ENCODE measurements around the gene MAVS. TPM values are rescaled to one million over a fixed set of nuclear protein-coding genes. Genes with fewer than 3 reads are reported as not detected.
"Not testable (repeated sequence)": the region's sequence is repeated elsewhere in the genome, so short reads cannot be mapped to it uniquely, and the experiment has no call there.

MAVS gene
- total RNA-seq, 1 experiment from 2014 or later, result 38.7 TPM

DNA sequence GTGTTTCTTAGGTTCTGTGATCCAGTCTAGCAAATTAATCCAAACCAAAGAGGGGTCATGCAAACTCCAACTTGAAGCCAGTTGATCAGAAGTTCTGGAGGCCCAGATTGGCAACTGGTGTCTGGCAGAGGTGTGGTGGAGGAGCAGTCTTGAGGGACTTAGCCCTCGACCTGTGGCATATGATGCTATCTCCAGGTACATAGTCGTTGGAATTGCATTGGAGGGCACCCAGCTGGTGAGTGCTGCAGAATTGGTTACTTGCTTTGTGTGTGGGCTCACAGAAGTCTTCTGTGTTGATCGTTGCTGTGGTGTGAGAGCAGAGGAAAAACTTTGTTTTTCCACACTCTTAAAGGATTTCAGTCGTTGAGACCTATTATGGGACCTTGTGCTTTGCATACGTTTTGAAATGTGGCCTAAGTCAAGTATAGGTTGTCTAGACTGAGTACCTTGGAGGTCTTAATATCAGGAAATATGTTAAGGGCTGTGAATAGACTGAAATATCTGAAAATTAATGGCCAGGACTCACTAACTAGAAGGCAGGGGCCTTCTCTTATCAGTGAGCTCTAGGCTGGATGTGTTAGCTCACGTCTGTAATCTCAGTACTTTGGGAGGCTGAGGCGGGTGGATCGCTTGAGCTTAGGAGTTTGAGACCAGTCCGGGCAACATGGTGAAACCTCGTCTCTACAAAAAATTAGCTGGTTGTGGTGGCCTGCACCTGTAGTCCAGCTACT is 50.4 kb downstream of the MAVS start:
- no peak overlapping the region for H3K4me2 ChIP-seq (ENCODE audit: low read length)
- peaks cover 37% of the 10 kb centered on the region for H3K4me1 ChIP-seq (ENCODE audit: insufficient read depth, low read length)
- H2AFZ ChIP-seq (ENCODE audit: low read length), result no peak overlapping the region
- H3K79me2 ChIP-seq (ENCODE audit: low read length), result peaks cover 100% of the 10 kb centered on the region
- H3K9me3 ChIP-seq (ENCODE audit: low read length), result no peaks in the 10 kb centered on the region
- ChIA-PET POLR2A (ENCODE audit: unreplicated experiment) (no interaction called here), CTCF (no interaction called here)
- no peak overlapping the region for H3K9ac ChIP-seq (ENCODE audit: low read length)
- no peak for TF ChIP-seq EZH2phosphoT487 (IDR thresholded peaks at IDR 0.05; ENCODE audit: borderline replicate concordance, low read length)
- TF ChIP-seq, protein P1, sequence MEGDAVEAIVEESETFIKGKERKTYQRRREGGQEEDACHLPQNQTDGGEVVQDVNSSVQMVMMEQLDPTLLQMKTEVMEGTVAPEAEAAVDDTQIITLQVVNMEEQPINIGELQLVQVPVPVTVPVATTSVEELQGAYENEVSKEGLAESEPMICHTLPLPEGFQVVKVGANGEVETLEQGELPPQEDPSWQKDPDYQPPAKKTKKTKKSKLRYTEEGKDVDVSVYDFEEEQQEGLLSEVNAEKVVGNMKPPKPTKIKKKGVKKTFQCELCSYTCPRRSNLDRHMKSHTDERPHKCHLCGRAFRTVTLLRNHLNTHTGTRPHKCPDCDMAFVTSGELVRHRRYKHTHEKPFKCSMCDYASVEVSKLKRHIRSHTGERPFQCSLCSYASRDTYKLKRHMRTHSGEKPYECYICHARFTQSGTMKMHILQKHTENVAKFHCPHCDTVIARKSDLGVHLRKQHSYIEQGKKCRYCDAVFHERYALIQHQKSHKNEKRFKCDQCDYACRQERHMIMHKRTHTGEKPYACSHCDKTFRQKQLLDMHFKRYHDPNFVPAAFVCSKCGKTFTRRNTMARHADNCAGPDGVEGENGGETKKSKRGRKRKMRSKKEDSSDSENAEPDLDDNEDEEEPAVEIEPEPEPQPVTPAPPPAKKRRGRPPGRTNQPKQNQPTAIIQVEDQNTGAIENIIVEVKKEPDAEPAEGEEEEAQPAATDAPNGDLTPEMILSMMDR (conservative IDR thresholded peaks at IDR 0.05; ENCODE audit: low read depth, low read length), result no peak
- no peak for TF ChIP-seq EZH2 (IDR thresholded peaks at IDR 0.05; ENCODE audit: low read length, unreplicated experiment)
- H4K20me1 ChIP-seq (ENCODE audit: low read length), result peaks cover 87% of the 10 kb centered on the region
- no peak overlapping the region for H3K27ac ChIP-seq (ENCODE audit: low read length)
- H3K27me3 ChIP-seq (ENCODE audit: low read length), result no peaks in the 10 kb centered on the region
- no peaks in the 10 kb centered on the region for H3K9me2 ChIP-seq (replicated peaks; ENCODE audit: low read length)
- BruUV-seq (replicated peaks), result no TSS peak
- intact Hi-C loops (cut with micrococcal nuclease), result no loop called here
- no peak for DNase-seq
- peaks cover 23% of the 10 kb centered on the region for H3K36me3 ChIP-seq (ENCODE audit: low read depth, low read length)
- no peaks in the 10 kb centered on the region for H3F3A ChIP-seq (ENCODE audit: low read length, unreplicated experiment)
- no peak for ATAC-seq
- no peak overlapping the region for H3K4me3 ChIP-seq (ENCODE audit: low read length)

DNA sequence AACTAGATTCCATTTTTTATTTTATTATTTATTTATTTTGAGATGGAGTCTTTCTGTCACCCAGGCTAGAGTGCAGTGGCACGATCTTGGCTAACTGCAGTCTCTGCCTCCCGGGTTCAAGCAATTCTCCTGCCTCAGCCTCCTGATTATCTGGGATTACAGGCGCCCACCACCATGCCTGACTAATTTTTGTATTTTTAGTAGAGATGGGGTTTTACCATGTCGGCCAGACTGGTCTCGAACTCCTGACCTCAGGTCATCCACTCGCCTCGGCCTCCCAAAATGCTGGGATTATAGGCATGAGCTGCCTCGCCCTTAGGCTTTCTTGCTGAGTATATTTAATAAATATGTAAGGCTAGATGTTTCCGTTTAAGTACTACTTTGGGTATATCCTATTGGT is 51.5 kb downstream of the MAVS start:
- H3K4me2 ChIP-seq (ENCODE audit: low read length); POLR2A ChIA-PET (ENCODE audit: unreplicated experiment); H3K27me3 ChIP-seq (ENCODE audit: low read length); H3K9ac ChIP-seq (ENCODE audit: low read length); H3K27ac ChIP-seq (ENCODE audit: low read length); CTCF ChIA-PET; H3K4me3 ChIP-seq (ENCODE audit: low read length); H2AFZ ChIP-seq (ENCODE audit: low read length); ATAC-seq; DNase-seq; H3K9me3 ChIP-seq (ENCODE audit: low read length); H3F3A ChIP-seq (ENCODE audit: low read length, unreplicated experiment); BruUV-seq (replicated peaks); H3K9me2 ChIP-seq (replicated peaks; ENCODE audit: low read length): not testable (repeated sequence)
- peaks cover 26% of the 10 kb centered on the region for H3K4me1 ChIP-seq (ENCODE audit: insufficient read depth, low read length)
- H3K79me2 ChIP-seq (ENCODE audit: low read length), result peaks cover 100% of the 10 kb centered on the region
- intact Hi-C loops (cut with micrococcal nuclease), result loop anchor here (1.0 kb wide), 1 partner anchor 8 kb away; no protein-coding TSS in a partner anchor
- H4K20me1 ChIP-seq (ENCODE audit: low read length), result peaks cover 83% of the 10 kb centered on the region
- H3K36me3 ChIP-seq (ENCODE audit: low read depth, low read length), result peaks cover 23% of the 10 kb centered on the region

DNA sequence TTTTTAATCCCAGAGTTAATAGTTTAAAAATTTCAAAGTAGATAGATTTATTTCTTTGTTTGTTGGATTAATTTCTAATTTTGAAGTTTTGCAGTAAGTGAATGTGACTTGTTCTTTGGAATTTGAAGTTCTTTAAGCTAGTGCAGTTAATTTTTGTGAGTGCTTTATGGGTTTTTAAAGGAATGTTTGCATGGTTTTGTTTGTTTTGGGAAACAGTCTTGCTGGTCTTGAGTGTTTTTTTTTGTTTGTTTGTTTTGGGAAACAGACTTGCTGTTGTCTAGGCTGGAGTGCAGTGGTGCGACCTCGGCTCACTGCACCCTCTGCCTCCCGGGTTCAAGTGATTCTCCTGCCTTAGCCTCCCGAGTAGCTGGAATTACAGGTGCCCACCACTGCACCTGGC is 52.0 kb downstream of the MAVS start:
- Histone ChIP-seq H3K36me3 (ENCODE audit: low read depth, low read length) (peaks cover 23% of the 10 kb centered on the region), H3K4me2 (ENCODE audit: low read length) (no peak overlapping the region), H3K9me2 (replicated peaks; ENCODE audit: low read length) (no peaks in the 10 kb centered on the region), H3K79me2 (ENCODE audit: low read length) (peaks cover 100% of the 10 kb centered on the region), H3K9ac (ENCODE audit: low read length) (no peak overlapping the region), H3K4me3 (ENCODE audit: low read length) (no peak overlapping the region), H3F3A (ENCODE audit: low read length, unreplicated experiment) (no peaks in the 10 kb centered on the region), H3K27ac (ENCODE audit: low read length) (no peak overlapping the region), H3K4me1 (ENCODE audit: insufficient read depth, low read length) (peaks cover 21% of the 10 kb centered on the region), H4K20me1 (ENCODE audit: low read length) (peaks cover 79% of the 10 kb centered on the region), H3K9me3 (ENCODE audit: low read length) (no peaks in the 10 kb centered on the region), H3K27me3 (ENCODE audit: low read length) (no peaks in the 10 kb centered on the region), H2AFZ (ENCODE audit: low read length) (no peak overlapping the region)
- intact Hi-C loops (cut with micrococcal nuclease), result loop anchor here (1.0 kb wide), 1 partner anchor 8 kb away; no protein-coding TSS in a partner anchor
- peak; percentile 17 for DNase-seq
- no TSS peak for BruUV-seq (replicated peaks)
- ChIA-PET POLR2A (ENCODE audit: unreplicated experiment) (no interaction called here), CTCF (no interaction called here)
- ATAC-seq, result no peak
- no peak for TF ChIP-seq EZH2 (IDR thresholded peaks at IDR 0.05; ENCODE audit: low read length, unreplicated experiment)
- no peak for TF ChIP-seq EZH2phosphoT487 (IDR thresholded peaks at IDR 0.05; ENCODE audit: borderline replicate concordance, low read length)
- TF ChIP-seq, protein P1 (conservative IDR thresholded peaks at IDR 0.05; ENCODE audit: low read depth, low read length), result no peak
